Posterior vena cava (tissue), 2 donors: ENCODE measurements around the gene PEPD. TPM values are rescaled to one million over a fixed set of nuclear protein-coding genes. Genes with fewer than 3 reads are reported as not detected.
A peak's percentile ranks its signal among the peaks of the same experiment; 100 is the strongest.

Source experiments
- DNase-seq: peaks from one replicate; pipeline ENCODE4 v3.0.0-alpha.2; 2020; ENCODE audit warnings: low spot score
- intact Hi-C, 2 donors: fragments of 100-400 bp; cut with DNase I; formaldehyde crosslinking; loops; one replicate each; pipeline versions ENCODE4 v1.14.1 to v1.14.2; 2022 to 2023
- total RNA-seq, 2 donors: library from RNA; stranded (reverse); fragmentation: NEBNext Ultra II Directional; extraction: Animal tissue kit (Norgen Biotek cat#: 25700); gene quantifications; one replicate each; pipeline ENCODE4 v1.2.1, GENCODE V29; 2021
- donor health status: DM: yes; HTN: yes; CAD: no.
- donor health status: DM: yes; HTN: yes; CAD: no.

PEPD gene
- total RNA-seq, 2 donors from 2014 or later: 63.5 to 70.6 TPM

DNA sequence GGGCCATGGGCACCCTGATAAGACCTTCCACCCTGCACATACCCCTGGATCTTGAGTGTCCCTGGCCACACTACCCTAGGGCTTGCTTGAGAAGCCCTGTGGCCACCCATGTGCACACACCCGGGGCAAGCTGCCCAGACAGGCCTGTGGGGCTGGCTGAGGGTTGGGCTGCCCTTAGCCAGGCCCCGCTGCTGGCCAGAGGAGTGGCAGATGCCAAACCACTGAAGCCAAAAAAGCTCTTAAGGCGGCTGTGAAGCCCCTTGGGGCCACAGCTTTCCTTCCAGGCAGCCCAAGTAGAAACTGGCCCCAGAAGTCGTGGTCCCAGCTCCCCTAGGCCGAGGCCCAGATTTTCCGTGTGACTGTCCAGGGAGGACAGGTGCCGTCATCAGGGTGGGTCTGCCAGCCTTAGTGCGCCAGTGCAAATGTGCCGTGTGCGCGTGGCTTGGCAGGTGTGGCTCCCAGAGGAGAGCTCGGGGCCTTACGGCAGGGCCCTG, 133.3 kb downstream of the PEPD start:
- peak; percentile 80 for DNase-seq
- intact Hi-C loops: no loop called here

DNA sequence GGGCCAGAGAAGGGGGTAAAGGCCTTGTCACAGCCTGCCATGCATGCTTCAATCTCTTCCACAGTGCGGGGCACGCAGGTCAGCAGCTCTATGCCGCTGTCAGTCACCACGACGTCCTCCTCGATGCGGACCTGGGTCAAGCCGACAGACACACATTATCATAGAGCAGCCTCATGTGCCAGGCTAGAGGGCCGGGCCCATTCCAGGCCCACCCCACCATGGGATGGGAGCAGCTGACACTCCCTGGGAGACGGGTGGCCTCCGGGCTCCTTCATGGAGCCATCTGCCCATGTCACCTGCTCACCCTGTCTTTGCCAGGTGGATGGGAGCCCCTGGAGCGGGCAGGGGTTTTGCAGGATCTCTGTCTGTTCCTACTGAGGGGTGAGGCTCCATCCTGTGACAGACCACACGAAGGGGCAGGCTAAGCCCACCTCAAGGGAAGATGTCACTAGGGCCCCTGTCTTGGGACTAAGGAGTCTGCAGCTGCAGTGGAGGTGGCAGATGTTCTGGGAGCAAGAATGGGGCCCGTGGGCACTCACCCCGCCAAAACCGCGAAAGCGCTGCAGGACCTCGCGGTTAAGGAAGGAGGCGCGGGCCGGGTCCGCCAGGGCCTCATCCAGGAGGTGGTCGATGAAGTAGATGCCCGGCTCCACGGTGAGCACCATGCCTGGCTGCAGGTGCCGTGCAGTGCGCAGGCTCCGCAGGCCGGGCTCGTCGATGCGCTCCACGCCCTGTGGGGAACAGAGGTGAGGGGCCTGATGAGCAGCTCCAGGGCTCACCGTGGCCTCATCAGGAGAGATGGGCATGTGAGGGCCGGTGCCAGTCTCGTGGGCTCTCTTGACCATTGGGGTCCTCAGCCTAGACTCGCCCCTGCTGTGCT, 134.0 kb downstream of the PEPD start:
- no peak for DNase-seq
- intact Hi-C loops: no loop called here

DNA sequence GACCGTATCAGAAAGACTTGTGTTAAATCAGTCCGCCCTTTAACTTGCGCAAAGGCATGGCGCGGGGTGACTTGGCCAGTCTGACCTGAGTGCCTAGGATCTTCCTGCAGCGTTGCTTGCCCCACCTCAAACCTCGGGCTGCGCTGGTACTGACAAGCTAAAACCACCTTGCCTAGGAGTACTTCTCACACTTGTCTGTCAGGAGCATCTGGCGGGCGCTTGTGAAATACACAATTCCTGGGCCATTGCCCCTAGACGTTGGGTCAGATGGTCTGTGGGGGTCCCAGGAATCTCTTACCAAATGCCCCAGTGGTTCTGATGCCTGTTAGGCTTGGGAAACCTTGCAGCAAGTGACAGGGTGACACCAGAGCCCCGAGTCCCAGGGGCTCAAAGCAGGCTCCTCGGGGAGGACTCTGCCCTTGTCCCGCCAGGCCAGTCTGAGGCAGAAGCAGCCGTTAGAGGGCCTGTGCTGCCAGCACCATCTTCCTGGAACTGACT, 135.2 kb downstream of the PEPD start:
- no peak for DNase-seq
- intact Hi-C loops: no loop called here

DNA sequence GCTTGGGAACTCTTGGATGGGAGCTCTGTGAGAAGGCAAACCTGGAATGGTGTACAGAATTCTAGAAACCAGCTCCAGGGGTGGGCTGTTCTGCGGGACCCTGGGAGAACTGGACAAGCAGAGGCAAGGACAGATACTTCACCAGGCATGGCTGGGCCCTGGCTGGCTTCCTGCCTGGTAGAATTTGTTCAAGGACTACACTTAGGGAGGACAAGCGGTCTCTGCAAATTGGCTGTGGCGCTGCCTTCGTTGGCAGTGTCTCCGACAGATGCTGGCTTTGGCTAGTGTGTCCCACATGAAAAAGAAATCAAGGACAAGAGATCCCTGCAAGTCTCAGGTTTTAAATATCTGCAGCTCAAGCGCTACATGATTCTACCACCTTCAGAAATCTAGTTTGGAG, 135.6 kb downstream of the PEPD start:
- intact Hi-C loops: no loop called here
- DNase-seq: no peak

DNA sequence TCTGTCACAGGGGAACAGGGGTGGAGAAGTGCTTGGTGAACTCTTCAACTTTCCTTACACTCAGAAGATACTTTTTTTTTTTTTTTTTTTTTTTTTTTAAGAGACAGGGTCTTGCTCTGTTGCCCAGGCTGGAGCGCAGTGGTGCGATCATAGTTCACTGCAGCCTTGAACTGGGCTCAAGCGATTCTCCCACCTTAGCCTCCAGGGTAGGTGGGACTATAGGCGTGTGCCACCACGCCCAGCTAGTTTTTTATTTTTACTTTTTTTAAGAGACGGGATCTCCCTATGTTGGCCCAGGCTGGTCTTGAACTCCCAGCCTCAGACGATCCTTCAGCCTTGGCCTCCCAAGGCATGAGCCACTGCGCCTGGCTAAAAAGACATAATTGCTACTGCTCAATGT, 136.6 kb downstream of the PEPD start:
- no peak for DNase-seq
- intact Hi-C loops: no loop called here

DNA sequence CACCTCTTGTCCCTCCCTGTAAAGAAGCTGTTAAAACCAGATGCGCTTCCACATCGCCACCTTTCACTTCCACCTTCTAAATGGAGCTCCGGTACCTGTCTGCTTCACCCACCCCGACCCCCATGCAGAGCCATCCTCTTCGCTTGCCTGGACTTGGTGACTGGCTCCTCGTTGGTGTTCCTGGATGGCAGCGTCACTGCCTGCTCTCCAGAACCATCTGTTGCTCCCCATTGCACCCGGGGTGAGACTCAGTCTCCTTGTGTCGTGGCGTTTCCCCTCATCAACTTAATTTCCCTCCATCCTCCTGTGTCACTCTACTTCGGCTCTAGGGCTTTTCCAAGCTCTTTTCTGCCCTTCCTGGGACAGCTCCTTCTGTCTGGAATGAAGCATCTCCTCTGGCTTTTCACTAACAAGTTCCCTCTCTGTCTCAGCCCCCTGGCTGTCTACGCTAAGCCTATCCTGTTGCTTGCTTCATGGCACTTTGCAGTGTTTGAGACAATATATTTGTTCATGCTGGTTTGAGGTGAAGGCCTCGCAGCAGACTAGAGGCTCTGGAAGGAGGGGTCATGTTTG, 137.8 kb downstream of the PEPD start:
- DNase-seq: no peak
- intact Hi-C loops: no loop called here

DNA sequence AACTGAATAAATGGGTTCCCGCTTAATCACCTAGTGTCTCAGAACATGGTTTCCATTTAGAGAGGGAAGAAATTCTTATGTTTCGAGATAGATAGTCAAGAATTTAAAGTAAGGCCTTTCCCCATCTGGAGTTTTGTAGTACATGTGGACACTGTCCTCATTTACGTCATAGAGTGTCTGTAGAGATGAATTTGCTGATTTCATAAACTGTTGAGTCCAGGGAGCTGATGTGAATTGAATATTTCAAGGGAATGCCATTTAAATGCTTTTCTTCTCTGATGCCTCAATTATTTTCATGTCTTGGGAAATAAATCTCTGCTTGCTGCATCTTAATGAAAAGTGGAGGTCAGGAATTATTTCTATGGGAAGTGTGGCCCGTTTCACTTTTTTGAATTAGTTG, 138.6 kb downstream of the PEPD start:
- no peak for DNase-seq
- intact Hi-C loops: no loop called here

DNA sequence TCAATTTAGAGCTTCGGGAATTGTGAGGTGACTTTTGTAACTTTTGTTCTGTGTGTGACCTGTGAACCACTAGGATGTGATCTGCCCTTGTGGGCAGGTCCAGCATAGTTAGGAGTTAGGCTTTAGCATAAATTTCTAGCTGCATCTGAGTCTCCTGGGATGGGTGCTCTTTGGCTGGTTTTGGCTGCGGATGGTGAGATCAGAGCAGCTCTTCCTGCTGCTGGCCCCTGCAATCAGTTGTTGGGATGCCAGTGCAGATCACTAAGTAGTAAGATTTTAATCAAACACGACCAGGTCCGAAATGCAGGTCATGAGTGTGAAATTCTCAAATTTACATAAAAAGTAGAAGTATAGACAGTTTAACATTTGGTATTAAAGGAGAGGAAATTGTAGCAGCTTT, 139.6 kb downstream of the PEPD start:
- DNase-seq: no peak
- intact Hi-C loops: no loop called here

DNA sequence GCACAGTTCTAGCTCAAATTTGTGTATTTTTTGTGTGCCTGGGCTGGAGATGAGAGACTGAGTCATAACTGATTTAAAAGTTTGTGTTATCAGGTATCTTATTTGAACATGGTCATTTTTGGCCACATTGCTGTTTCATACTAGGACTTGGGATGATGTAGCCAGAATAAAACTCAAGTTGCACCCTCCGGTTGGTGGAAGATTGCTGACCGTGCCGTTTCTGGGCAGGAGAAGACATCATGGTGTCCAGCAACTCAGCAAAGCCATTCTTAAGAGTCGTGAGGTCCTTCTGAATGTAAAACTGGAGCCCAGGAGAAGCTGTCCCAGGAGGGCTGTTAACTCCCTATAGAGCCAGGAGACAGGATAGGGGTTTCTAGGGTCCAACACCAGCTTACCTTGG, 140.5 kb downstream of the PEPD start:
- DNase-seq: no peak
- intact Hi-C loops: no loop called here

DNA sequence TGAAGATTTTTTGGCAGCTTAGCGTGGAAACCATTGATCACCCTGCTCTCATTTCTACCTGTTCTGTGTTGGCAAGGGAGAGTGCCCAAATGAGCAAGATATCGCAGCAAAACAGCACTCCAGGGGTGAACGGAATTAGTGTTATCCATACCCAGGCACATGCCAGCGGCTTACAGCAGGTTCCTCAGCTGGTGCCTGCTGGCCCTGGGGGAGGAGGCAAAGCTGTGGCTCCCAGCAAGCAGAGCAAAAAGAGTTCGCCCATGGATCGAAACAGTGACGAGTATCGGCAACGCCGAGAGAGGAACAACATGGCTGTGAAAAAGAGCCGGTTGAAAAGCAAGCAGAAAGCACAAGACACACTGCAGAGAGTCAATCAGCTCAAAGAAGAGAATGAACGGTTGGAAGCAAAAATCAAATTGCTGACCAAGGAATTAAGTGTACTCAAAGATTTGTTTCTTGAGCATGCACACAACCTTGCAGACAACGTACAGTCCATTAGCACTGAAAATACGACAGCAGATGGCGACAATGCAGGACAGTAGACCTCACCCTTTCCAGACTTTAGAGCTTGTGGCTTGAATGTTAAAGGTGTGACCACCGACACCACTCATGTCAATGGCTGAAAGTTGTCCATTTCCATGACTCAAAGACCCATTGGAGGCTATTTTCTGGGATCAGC, 142.3 kb downstream of the PEPD start:
- no peak for DNase-seq
- intact Hi-C loops: no loop called here

DNA sequence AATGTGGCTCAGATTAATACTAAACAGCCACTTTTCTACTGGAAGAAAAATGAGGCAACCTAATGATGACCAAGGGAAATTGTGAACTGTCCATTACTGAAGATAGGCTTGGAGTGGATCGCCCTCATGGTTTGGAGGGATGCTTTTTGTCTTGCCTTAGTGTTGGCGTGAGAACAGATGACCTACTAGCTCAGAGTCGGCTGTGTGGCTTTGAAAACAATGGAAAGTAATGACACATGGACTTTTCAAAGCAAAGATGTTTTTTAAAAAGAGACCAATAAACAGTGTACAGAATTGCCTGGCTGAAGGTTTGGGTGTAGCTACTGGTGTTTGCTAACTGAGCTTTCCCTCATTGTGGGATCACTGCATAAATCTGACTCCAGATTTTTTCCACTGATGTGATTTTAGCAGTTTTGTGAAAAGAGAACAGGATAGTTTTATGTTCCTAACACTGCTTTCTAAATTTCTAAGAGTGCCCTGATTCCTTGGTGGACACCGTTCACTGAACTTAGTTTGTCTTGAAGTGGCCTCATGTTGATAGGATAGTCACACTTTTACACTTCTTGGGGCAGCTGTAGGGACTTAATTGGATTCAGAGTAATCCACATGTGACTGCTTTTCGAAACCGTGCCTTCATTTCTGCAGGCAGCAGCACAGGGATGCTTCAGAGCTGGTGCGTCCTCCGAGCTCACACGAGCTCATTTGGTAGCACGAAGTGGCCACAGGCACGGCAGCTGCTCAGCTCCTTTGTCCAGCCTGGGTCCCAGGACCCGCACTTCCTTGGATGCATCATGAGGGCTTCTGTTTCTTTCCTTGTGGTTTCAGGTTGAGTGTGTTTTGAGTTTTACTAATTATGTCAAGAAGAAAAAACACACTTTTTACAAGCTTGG, 143.8 kb downstream of the PEPD start:
- no peak for DNase-seq
- intact Hi-C loops: no loop called here

DNA sequence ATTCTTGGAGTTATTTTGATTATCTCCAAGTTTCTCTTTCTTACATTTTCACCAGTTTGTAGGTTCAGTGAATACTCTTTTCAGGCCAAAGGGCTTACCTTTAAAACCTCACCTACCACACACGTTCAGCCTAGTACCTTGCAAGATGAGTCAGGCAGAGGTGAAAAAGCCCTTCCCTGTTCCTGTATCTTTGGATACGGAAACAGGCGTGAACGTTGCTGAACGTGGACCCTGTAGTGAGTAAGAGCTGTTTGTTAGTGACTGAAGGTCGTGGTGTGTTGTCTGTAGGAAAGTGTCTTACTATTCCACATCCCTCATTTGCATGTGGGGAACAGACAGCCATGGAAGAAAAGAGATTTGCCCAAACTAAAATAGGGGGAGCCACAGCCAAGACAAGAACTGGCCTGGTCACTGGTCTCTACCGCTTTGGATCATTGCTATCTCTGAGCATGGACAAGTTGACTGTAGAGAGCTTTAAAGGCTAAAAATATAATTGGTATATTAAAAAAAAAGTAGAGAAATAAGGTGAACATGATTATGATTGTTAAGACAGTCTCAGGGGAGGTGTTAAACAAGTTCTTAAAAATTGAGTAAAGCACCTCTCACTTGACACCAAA, 144.5 kb downstream of the PEPD start:
- intact Hi-C loops: no loop called here
- DNase-seq: no peak

DNA sequence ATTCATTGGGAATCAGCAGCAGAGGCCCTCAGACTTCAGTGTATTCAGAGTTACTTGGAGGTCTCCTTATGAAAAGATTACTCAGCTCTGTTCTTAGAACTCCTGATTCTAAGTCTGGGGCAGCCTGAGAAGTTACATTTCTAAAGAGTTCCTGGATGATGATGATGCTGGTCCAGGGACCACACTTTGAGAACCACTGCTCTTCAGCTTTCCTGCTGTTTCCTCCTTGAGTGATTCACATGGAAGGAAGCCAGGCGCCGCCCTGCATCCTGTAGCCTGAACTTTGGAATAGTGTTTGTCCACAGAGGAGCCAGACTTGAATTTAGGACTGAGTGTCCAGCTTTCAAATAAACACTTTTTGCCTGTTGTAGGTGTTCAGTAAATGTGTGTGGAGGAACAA, 145.2 kb downstream of the PEPD start:
- DNase-seq: peak; percentile 95
- intact Hi-C loops: no loop called here

DNA sequence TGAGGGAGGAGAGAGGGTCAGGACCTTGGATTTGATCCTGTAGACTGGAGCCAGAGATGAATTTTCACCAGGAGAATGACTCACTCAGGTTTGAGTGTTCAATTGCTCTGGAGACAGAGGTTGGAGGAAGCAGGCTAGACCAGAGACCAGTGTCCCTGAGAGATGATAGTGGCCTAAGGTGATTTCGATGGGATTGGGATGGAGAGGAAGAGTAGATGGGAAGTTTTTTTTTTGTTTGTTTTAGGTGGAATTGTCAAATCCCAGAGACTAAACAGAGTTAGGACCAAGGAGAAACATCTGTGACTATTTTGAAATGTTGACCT, 145.8 kb downstream of the PEPD start:
- DNase-seq: no peak
- intact Hi-C loops: no loop called here

DNA sequence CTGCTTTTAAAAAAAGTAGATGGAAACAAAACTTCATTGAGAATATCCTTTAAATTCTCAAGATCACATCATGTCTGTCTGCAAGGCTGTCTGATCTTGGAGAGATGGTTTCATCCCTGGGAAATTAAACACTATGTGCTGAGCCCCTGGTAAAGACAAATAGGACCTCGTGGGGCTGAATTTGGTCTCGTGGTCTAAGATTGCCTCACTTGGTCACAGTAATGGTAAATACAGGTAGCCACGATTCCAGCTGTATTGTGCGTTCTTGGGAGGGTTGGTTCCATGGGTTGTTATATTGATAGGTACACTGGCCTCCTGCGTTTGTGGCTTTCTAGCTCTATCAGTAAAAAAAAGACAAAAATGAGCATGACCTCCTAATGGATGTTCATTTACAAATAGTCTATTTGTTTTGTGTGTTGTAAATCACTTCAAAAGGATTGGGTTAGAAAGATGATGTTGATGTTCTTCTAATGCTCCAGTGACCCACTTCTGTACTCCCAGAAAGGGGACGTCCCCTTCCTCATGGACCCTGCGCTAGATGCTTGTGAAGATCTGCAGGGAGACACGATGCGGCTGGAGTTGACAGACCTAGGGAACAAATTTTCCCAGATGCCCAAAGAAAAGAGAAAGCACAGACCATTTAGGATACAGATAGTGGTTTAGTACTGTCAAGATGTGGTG, 146.3 kb downstream of the PEPD start:
- intact Hi-C loops: no loop called here

DNA sequence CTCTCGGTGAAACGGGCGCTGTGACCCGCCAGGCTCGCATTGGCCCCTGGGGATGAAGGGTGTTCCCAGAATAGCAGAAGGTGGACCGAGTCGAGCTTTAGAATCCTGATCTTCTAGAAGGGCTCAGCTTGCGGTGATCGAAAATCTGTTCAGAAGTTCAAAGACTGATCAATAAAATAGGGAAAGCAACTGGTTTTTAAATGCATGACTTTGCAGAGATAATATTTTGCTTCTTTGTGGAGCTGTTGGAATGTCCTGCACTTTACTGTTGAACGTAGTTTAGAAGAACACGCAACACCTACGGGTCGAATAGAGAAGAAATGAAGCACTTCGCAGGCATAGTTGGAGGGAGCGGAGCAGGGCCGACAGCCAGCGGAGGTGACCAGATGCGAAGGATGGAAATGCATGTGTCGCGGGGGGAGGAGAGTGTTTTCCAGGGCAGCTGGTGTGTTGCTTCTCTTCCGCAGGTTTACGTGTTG, 147.3 kb downstream of the PEPD start:
- intact Hi-C loops: loop anchor here (5.0 kb wide), 2 partner anchors 72 to 1203 kb away; partner anchors contain the start of gene CEBPA (in 1 of the 2)
- DNase-seq: no peak

More for the DNA sequence above, 146.3 kb downstream of the PEPD start:
- no peak for DNase-seq

DNA sequence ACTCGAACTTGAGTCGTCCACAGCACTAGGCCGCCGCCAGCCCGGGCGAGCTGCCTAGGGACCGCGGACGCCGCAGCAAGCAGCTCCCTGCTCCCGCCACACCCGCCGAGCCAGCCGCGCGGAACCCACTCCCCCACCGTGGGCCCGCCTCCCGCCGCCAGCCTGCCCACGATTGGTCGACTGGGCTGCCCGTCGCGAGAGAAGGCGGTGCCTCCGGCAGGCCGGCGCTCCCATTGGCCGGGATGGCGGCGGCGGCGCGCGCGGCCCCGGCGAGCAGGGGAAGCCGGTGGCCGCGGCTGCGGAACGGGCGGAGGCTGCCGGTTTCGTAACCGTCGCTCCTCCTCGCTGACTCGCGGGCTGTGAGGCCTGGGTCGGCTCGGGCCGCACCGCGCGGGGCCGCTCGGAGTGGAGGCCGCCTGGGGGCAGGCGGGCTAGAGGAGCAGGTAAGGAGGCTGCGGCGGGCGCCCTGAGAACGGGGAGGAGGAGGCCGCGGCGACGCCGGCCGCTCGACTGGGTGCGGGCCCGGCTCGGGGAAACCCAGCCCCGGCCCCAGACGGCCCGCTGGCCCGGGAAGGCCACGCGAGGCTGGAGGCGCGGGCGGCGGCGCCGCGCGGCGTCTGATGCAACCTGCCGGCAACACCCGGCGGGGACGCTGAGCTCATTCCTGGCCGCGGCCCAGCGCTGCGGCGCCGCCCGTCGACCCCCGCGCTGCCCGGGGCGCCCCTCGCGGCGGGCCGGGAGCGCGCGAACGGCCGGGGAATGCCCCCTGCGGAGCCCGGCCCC, 147.9 kb downstream of the PEPD start, which contains the start of gene CEBPG:
Gene CEBPG, plus strand, starts transcription at position 257 of the 783 bp plus-strand sequence. CDS start 5,531 bp downstream, outside the sequence.
- peak; percentile 98 for DNase-seq
- intact Hi-C loops: loop anchor here (5.0 kb wide), 2 partner anchors 71 to 1204 kb away; partner anchors contain the start of gene CEBPA (in 1 of the 2)
